Right renal cortex interstitium (tissue), 3 donors: ENCODE measurements around the gene KCNH1. TPM values are rescaled to one million over a fixed set of nuclear protein-coding genes. Genes with fewer than 3 reads are reported as not detected.
"Not testable (repeated sequence)": the region's sequence is repeated elsewhere in the genome, so short reads cannot be mapped to it uniquely, and the experiment has no call there.

Source experiments
- DNase-seq, 3 donors: peaks; one replicate each; pipeline ENCODE4 v3.0.0-alpha.2; 2013; ENCODE audit warnings: low read depth in 3 of 3, low spot score in 2 of 3
- polyA plus RNA-seq, 3 donors: library from polyadenylated mRNA; unstranded; fragments of 120-200 nt; gene quantifications; one replicate each; pipeline ENCODE4 v1.2.1, GENCODE V29; 2013; ENCODE audit not compliant: insufficient read length in 3 of 3

Gene KCNH1
- polyA plus RNA-seq, 3 donors, result 0.16 to 0.39 (median 0.31) TPM

GRCh38 chr1:211014275-211014674 is 119.7 kb downstream of the KCNH1 start:
- no peak for DNase-seq

- no peak for DNase-seq
Observed at GRCh38 chr1:211013346-211014240, 120.4 kb downstream of the KCNH1 start.

GRCh38 chr1:211011128-211011527 is 122.8 kb downstream of the KCNH1 start:
- DNase-seq, result not testable (repeated sequence)

GRCh38 chr1:211009944-211010343 is 124.0 kb downstream of the KCNH1 start:
- no peak for DNase-seq

GRCh38 chr1:211007830-211008229 is 126.1 kb downstream of the KCNH1 start:
- no peak for DNase-seq

- not testable (repeated sequence) for DNase-seq
Observed at GRCh38 chr1:210995931-210996330, 138.0 kb downstream of the KCNH1 start.

GRCh38 chr1:210992837-210993236 is 141.1 kb downstream of the KCNH1 start:
- no peak for DNase-seq

GRCh38 chr1:210989905-210990304 is 144.0 kb downstream of the KCNH1 start:
- no peak for DNase-seq

GRCh38 chr1:210981490-210981889 is 152.5 kb downstream of the KCNH1 start:
- DNase-seq, result no peak

GRCh38 chr1:210980082-210980481 is 153.9 kb downstream of the KCNH1 start:
- DNase-seq, result no peak

GRCh38 chr1:210978974-210979354 is 155.0 kb downstream of the KCNH1 start:
- DNase-seq, result no peak

- no peak for DNase-seq
Observed at GRCh38 chr1:210978316-210978973, 155.5 kb downstream of the KCNH1 start.

GRCh38 chr1:210951279-210951678 is 182.7 kb downstream of the KCNH1 start:
- no peak for DNase-seq

GRCh38 chr1:210949940-210950546 is 183.9 kb downstream of the KCNH1 start:
- DNase-seq, result not testable (repeated sequence)

GRCh38 chr1:210949489-210949888 is 184.5 kb downstream of the KCNH1 start:
- no peak for DNase-seq

GRCh38 chr1:210949039-210949438 is 184.9 kb downstream of the KCNH1 start:
- DNase-seq, result no peak

- DNase-seq, result no peak
Observed at GRCh38 chr1:210944252-210944651, 189.7 kb downstream of the KCNH1 start.

GRCh38 chr1:210942513-210942912 is 191.4 kb downstream of the KCNH1 start:
- no peak for DNase-seq

- no peak for DNase-seq
Observed at GRCh38 chr1:210940081-210940617, 193.8 kb downstream of the KCNH1 start.

GRCh38 chr1:210938416-210938925 is 195.5 kb downstream of the KCNH1 start:
- DNase-seq, result no peak

GRCh38 chr1:210937846-210938245 is 196.1 kb downstream of the KCNH1 start:
- DNase-seq, result no peak
